GM21529 (cell line): ENCODE results near the gene MMP21.

Source experiments
- ATAC-seq: cut with Tn5 transposase; IDR thresholded peaks from one replicate; pipeline ENCODE4 v1.9.1; 2021; ENCODE audit not compliant: unreplicated experiment

MMP21 gene

DNA sequence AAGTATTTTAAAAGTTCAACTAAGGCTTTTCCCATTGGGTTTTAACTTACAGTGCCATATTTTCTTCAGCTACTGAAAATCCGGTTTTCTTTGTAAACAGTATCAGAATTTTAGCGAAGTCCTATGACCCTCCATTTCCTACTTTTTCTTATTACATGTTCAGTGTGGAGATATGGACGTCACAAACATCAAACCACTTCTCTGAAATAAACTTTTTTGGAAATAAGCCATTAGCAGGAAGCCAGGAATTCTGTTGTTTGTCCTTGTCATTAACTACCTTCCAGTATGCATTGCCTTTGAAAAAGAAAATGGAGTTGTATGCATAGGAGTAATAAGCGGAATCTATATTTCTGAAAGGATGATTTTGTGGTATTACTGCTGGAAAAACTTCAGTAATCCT is 9.1 kb downstream of the MMP21 start:
- no peak for ATAC-seq

DNA sequence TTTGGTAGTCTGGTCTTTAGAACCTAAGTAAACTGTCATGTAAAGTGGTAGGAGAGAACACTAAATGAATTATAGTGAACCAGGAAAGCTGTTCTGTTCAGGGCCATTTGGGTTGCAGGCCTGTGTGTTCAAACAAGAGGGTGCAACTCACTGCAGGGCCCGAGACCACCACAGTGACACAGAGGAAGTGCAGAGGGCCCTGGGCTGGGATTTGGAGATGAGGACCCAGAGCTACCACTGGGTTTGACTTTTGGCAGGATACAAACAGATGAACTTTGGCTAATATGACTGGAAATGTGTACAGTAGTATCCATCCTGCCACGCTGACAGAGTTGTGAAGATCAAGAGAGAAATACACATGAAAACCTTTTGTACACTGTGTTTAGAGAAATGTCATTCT is 9.8 kb downstream of the MMP21 start:
- ATAC-seq: no peak

- ATAC-seq: no peak
These were observed 12.7 kb downstream of the MMP21 start for GRCh38 chr10:125762692-125763648.

GRCh38 chr10:125761961-125762360 is 13.7 kb downstream of the MMP21 start:
- no peak for ATAC-seq

- no peak for ATAC-seq
These were observed 17.9 kb downstream of the MMP21 start for GRCh38 chr10:125757742-125758141.

GRCh38 chr10:125756853-125757487 is 18.7 kb downstream of the MMP21 start:
- ATAC-seq: no peak

DNA sequence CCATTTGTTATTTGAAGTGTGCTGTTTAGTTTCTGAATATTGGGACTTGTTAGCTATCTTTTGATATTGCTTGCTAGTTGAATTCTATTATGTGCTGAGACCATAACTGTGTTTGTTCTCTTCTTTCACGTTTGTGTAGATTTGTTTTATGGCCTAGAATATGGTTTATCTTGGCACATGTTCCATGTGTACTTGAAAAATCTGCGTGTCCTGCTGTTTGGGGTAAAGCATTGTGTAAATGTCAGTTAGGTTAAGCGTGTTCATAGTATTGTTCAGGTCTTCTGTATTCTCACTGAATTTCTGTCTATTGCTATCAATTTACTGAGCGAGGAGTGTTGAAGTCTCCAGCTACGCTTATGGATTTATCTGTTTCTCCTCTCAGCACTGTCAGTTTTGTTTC is 19.4 kb downstream of the MMP21 start:
- no peak for ATAC-seq

GRCh38 chr10:125747417-125747816 is 28.2 kb downstream of the MMP21 start:
- no peak for ATAC-seq

DNA sequence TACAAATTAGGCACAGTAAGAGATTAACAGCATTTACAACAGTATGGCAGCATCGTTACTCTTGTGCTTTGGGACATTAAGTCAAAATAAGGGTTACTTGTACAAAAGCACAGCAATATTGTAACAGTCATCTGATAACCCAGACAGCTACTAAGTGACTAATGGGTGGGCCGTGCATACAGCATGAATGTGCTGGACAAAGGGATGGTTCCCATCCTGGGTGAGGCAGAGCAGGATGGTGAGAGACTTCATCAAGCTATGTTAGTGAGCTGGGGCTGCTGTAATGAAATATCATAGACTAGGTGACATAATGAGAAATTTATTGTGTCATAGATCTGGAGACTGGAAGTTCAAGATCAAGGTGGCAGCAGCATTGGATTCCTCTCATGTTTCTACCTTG is 30.7 kb downstream of the MMP21 start:
- ATAC-seq: no peak

- no peak for ATAC-seq
These were observed 33.2 kb downstream of the MMP21 start for GRCh38 chr10:125742465-125742864.

- no peak for ATAC-seq
These were observed 35.5 kb downstream of the MMP21 start for GRCh38 chr10:125739994-125740679.

DNA sequence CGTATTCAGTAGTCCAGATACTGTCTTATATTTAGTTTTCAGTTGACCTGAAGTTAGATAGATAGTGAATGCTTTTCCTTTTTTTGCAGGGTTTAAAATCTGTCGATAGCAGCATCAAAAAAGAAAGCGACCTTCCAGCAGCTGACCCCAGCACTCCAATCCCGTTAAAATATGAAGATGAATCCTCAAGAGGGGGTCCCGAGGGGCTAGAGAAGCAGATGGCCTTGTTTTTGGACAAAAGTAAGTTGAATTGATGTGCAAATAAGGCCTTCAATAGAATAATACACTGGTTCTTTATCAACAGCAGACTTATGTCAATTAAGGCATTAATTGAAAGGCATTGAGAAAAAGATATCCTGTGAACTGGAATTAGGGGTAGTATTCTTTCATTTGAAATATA is 37.4 kb downstream of the MMP21 start:
- no peak for ATAC-seq

DNA sequence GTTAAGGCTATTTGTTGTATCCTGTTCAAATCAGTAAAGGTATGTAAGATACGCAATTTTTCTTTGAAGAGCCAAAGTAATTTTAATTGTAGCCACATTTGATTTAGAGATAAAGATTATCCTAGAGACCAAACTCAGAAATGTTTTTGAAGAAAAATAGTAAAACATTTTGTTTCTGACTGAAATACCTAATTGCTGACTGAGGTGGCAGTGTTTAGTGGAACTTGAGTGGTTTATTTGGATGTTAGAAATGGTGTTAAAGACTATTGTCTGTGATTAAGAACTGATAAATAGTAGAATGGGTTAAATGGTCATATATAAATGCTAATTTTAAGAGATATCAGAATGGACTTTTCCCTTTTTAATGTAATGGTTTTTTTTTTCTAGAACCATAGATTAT is 40.8 kb downstream of the MMP21 start:
- ATAC-seq: no peak

DNA sequence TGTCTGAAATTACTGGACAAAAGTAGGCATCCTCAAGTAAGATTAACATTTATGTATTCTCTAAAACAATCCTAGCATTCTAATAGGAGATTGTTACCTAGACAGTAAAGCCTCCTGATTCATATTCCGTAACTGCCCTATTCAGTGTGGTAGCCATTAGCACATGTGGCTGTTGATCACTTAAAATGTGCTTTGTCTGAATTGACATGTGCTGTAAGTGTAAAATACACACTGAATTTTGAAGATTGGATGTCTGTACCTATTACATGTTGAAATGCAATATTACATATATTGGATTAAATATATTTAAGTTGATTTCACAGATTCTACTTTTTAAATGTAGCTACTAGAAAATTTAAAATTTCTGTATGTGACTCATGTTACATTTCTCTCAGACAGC is 41.5 kb downstream of the MMP21 start:
- ATAC-seq: no peak

DNA sequence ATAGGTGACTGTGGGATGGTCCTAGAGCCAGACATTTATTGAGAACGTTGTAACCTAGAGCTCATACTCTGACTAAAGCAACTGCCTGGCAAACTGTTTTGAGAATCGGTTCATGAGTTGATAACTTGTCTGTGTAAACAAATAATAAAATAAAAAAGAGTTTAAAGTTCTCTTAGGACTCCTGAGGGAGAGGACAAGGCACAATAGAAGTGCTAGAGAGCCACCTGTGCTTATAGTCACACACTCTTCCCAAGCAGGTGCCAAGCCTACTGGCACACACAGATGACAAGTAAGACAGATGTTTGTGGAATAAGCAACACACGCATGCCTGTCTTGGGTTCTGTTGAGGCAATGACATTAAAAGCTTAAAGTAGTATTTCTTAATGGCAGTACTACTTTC is 48.2 kb downstream of the MMP21 start:
- no peak for ATAC-seq

DNA sequence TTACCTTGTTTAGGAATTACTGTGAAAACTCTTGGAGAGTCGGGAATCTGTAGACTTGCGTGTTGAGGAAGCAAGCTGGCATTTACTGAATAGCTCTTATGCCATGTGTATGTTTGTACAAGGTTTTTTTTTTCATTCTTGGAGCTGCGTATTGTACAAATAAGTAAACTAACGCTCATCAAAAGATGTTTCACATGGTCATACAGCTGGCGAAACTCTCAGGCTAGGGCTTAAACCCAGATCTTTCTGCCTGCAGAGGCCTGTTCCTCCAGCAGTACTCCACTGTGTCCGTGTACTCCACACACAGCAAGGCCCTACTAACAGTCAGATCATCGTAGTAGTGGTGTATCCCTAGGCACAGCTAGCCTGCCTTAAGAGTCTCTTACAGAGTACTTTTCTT is 48.7 kb downstream of the MMP21 start:
- ATAC-seq: no peak

- no peak for ATAC-seq
These were observed 52.8 kb downstream of the MMP21 start for GRCh38 chr10:125722811-125723210.

DNA sequence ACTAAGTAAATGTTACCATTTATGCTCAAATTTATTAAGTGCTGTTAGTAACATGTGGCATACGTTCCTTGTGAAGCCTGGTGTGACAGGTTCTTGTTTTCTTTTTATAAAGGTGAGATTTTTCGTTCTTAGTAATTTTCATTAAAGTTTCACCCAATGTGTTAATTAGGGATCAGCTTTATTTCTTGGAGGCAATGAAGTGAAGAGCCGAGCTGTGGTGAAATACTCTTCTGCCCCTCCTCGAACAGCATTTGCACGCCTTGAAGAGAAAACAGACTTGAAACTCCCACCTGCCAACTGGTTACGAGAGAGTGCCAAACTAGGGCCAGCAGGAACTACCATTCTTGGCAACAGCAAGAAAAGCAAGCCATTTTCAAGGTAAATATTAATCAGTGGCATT is 54.6 kb downstream of the MMP21 start:
- peak; percentile 34 for ATAC-seq

- no peak for ATAC-seq
These were observed 55.6 kb downstream of the MMP21 start for GRCh38 chr10:125720002-125720382.

- peak; percentile 93 for ATAC-seq
These were observed 56.2 kb downstream of the MMP21 start, which contains the start of gene EDRF1 for GRCh38 chr10:125719173-125720001. EDRF1 (plus strand) TSS chr10:125719709; CDS start chr10:125719808, 99 bp downstream.
